Skin epidermis (tissue), 12 donors: Measurements from ENCODE around the gene MYPOP.

Experiments used
- H3K27ac ChIP-seq, 21 experiments: fragments of 200-600 bp; sonication (generic) in 11 of 21; one replicate each; pipeline ENCODE4 v1.5.0; 2020; ENCODE audit warnings: mild to moderate bottlenecking in 3 of 21, inconsistent platforms in 2 of 21, moderate library complexity in 2 of 21
- H3K4me3 ChIP-seq, 7 experiments: fragments of 200-600 bp; sonication (generic) in 2 of 7; one replicate each; pipeline ENCODE4 v1.5.0; 2020; ENCODE audit warnings: inconsistent platforms in 2 of 7, mild to moderate bottlenecking in 2 of 7, moderate library complexity in 1 of 7

MYPOP gene

DNA sequence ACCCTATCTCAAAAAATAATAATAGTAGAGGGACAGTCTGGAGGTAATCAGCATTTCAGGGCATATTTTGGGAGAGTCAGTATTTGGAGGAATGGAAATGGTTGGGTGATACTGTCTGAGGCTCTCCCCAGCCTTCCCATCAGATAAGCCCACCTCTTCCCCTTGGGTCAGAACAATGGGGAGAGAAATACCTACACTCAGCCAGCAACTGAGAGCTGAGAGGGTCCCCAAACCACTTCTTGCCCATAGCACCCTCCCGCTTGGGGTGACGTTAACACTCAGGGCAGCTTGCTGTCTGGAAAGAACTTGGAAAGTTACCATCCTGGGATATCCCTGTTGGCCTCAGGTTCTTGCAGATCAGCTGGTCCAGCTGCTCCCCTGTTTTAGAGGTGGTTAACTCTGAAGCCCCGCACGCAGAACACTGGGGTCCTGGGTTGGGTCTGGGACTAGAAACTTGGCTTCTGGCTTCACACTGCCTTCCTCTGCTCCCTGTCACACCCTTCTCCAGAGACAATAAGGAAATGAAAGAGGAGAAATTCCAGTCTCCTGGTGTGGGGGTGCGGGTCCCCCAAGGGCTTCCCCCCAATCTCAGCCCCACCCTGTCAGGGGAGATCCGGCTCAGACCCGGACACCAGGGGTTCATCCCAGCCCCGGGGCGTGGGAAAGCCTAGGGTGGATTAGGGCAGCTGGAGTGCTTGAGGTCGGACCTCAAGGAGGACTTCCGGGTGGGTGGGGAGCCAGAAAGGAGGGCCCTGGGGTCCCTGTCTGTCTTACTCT, 35.8 kb downstream of the MYPOP start:
- Histone ChIP-seq H3K4me3 (no peak overlapping the region), H3K27ac (no peak overlapping the region)

DNA sequence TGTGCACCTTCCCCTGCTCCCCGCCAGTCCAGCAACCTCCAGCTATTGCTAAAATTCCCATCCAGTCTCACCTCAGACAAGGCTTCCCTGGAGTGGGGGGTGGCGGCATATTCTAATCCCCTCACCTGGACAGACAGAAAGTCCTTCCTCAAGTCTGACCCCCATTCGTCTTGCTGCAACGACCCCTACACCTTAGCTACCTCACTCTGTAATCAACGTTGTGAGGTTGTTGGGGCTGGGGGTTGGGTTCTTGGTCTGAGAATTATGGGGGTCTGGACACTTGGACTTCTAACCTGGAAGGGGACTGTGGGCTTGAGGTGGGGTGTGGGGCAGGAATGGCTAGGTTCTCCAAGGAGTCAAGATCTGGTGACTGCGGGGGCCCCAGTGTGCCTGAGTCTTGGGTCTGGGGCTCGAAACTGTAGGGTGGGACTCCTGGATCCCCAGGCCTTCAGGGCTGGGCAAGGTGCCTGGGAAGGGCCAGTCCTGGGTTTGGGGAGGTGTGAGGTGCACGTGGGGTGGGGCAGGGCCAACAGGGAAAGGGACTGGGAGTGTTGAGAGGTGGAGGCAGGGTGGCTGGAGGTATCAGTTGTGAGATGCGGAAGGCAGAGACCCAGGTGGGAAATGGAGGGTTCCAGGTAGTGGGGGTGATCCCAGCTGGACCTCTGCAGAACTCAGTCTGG, 37.0 kb downstream of the MYPOP start:
- H3K4me3 ChIP-seq = no peak overlapping the region
- no peak overlapping the region for H3K27ac ChIP-seq

- peak overlapping the region in 2 of 7 experiments; percentile 67 to 97 for H3K4me3 ChIP-seq
- H3K27ac ChIP-seq = no peak overlapping the region
These were observed 37.8 kb downstream of the MYPOP start for GRCh38 chr19:45864629-45865082.

- H3K27ac ChIP-seq = peak within 1 kb of the TSS in 2 of 21 experiments; percentile 94 to 95
- peak within 1 kb of the TSS; percentile 67 to 97 (median 92) for H3K4me3 ChIP-seq
These were observed 38.4 kb downstream of the MYPOP start, which contains the start of gene FOXA3 for GRCh38 chr19:45863840-45864628. TSS of gene FOXA3 (plus strand) at chr19:45864326. CDS start at chr19:45864457, 131 bp downstream.

GRCh38 chr19:45863335-45863839, 39.0 kb downstream of the MYPOP start:
- Histone ChIP-seq H3K4me3 (peak overlapping the region; percentile 67 to 97 (median 92)), H3K27ac (peak overlapping the region in 2 of 21 experiments; percentile 94 to 95)

- peak within 1 kb of the TSS; percentile 67 to 97 (median 92) for H3K4me3 ChIP-seq
- peak within 1 kb of the TSS; percentile 50 to 97 (median 94) for H3K27ac ChIP-seq
These were observed 39.7 kb downstream of the MYPOP start, which contains the start of gene SYMPK for GRCh38 chr19:45862564-45863334. TSS of gene SYMPK (minus strand) at chr19:45863147. CDS start at chr19:45854495, 8,652 bp downstream.

DNA sequence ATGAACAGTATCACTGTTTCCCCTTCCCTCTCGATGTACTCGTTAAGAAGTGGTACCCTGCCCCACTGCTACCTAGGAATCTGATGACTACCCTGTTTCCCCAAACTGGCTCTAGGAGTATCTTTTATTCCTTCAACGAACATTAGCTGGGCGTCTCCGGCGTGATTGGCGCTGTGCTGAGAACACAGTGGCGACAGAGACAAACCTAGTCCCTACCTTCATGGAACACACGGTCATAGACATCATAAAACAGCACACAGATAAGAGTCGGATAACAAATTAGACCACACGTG, 40.2 kb downstream of the MYPOP start:
- Histone ChIP-seq H3K4me3 (peak overlapping the region; percentile 67 to 97 (median 92)), H3K27ac (peak overlapping the region in 20 of 21 experiments; percentile 83 to 97 (median 94))

GRCh38 chr19:45860359-45861259, 41.8 kb downstream of the MYPOP start:
- Histone ChIP-seq H3K27ac (peak overlapping the region in 3 of 21 experiments; percentile 10 to 24 (median 10)), H3K4me3 (no peak overlapping the region)

- no peak overlapping the region for H3K4me3 ChIP-seq
- H3K27ac ChIP-seq = no peak overlapping the region
These were observed 48.1 kb downstream of the MYPOP start for GRCh38 chr19:45854167-45854778.

- no peak overlapping the region for H3K4me3 ChIP-seq
- no peak overlapping the region for H3K27ac ChIP-seq
These were observed 49.4 kb downstream of the MYPOP start for GRCh38 chr19:45852983-45853382.

DNA sequence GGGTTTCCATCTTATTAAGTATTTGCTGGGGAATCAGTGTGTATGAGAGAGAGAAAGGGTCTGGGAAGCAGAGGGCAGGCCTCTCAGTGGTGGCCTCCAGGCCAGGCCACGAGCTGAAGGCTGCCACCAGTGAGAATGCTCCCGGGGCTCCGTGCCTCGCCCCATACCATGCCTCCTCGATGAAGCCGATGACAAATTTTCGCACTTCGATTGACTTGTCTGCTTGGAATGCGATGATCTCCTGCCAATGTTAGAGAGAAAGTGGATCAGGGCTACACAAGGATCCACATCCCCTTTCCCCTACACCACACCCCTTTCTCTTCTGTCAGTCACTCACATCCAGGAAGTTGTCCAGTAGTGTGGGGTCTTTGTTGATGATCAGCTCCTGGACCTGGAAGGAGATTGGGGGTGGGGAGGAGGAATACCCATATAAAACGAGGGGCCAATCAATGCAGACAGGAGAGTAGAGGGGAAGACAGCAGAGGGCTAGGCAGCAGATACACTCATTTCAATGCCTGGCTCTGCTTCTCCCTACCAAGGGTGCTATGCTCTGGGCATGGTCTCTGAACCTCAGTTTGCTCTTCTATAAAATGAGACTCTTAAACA, 50.2 kb downstream of the MYPOP start:
- Histone ChIP-seq H3K4me3 (no peak overlapping the region), H3K27ac (no peak overlapping the region)

GRCh38 chr19:45848922-45849321, 53.5 kb downstream of the MYPOP start:
- H3K4me3 ChIP-seq = no peak overlapping the region
- H3K27ac ChIP-seq = no peak overlapping the region

- H3K27ac ChIP-seq = no peak overlapping the region
- no peak overlapping the region for H3K4me3 ChIP-seq
These were observed 54.8 kb downstream of the MYPOP start for GRCh38 chr19:45847663-45848062.

- no peak overlapping the region for H3K4me3 ChIP-seq
- H3K27ac ChIP-seq = no peak overlapping the region
These were observed 60.2 kb downstream of the MYPOP start for GRCh38 chr19:45842198-45842597.
